ENCODE results near the gene PCDHGA7.
"Not testable (repeated sequence)": the region's sequence is repeated elsewhere in the genome, so short reads cannot be mapped to it uniquely, and the experiment has no call there.

PCDHGA7 gene

DNA sequence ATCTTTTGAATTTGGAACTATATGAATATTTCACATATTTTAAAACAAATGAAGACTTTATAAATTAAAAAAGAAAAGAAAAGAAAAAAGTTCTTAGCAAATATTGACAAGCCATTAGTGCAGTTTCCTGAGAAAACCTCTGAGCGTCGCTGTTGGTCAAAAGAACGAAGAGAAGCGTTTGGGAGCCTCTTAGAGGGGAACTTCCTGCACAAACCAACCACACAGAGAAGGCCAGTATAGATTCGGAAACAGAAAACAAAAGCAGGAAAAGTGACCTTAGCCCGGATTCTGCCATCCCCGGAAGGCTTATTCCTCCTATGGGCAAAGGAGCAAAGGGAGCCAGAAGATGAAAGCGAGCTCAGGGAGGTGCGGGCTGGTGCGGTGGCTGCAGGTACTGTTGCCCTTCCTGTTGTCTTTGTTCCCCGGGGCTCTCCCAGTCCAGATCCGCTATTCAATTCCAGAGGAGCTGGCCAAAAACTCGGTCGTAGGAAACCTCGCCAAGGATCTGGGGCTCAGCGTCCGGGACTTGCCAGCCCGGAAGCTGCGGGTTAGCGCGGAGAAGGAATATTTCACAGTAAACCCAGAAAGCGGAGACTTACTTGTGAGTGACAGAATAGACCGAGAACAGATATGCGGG, 22.6 kb upstream of the PCDHGA7 start, which contains the start of gene PCDHGB2:
Gene PCDHGB2, plus strand, starts transcription at position 205 of the 637 bp plus-strand sequence. Its CDS starts 142 bp downstream, at position 347.
- ATAC-seq, result no peak
- Mint-ChIP-seq H3K27ac (peak within 1 kb of the TSS; percentile 65), H3K4me3 (peak within 1 kb of the TSS; percentile 82), H3K36me3 (peaks cover 8% of the 10 kb centered on the region), H3K27me3 (peaks cover 82% of the 10 kb centered on the region), H3K4me1 (peaks cover 9% of the 10 kb centered on the region), H3K9me3 (peaks cover 17% of the 10 kb centered on the region)

DNA sequence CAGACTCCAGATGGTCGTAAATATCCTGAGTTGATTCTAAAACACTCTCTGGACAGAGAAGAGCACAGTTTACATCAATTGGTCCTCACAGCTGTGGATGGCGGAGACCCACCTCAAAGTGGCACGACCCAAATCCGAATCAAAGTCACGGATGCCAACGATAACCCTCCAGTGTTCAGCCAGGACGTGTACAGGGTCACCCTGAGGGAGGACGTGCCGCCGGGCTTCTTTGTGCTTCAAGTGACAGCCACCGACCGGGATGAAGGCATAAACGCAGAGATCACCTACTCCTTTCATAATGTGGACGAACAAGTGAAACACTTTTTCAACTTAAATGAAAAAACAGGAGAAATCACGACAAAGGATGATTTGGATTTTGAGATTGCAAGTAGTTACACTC, 21.9 kb upstream of the PCDHGA7 start:
- Mint-ChIP-seq H3K27me3 (peaks cover 82% of the 10 kb centered on the region), H3K9me3 (peaks cover 17% of the 10 kb centered on the region), H3K4me1 (peaks cover 9% of the 10 kb centered on the region), H3K4me3 (no peak overlapping the region), H3K27ac (no peak overlapping the region), H3K36me3 (peaks cover 8% of the 10 kb centered on the region)
- ATAC-seq, result no peak

- peaks cover 17% of the 10 kb centered on the region for H3K9me3 Mint-ChIP-seq
- peaks cover 73% of the 10 kb centered on the region for H3K27me3 Mint-ChIP-seq
- H3K27ac Mint-ChIP-seq, result no peak overlapping the region
- peaks cover 8% of the 10 kb centered on the region for H3K36me3 Mint-ChIP-seq
- peak overlapping the region; percentile 15 for H3K4me3 Mint-ChIP-seq
- peaks cover 9% of the 10 kb centered on the region for H3K4me1 Mint-ChIP-seq
- no peak for ATAC-seq
Measured at GRCh38 chr5:141362719-141363118, 19.8 kb upstream of the PCDHGA7 start.

- Mint-ChIP-seq H3K36me3 (peaks cover 8% of the 10 kb centered on the region), H3K4me3 (no peak within 1 kb of the TSS), H3K9me3 (peaks cover 15% of the 10 kb centered on the region), H3K27ac (no peak within 1 kb of the TSS), H3K4me1 (peaks cover 9% of the 10 kb centered on the region), H3K27me3 (peaks cover 62% of the 10 kb centered on the region)
- no peak for ATAC-seq
Measured at GRCh38 chr5:141363952-141364660, 18.4 kb upstream of the PCDHGA7 start, which contains the start of gene PCDHGA5. Gene PCDHGA5, plus strand, starts transcription at chr5:141364162. Its CDS starts 169 bp downstream, at chr5:141364331.

GRCh38 chr5:141366016-141366896, 16.3 kb upstream of the PCDHGA7 start:
- H3K4me3 Mint-ChIP-seq, result no peak overlapping the region
- peaks cover 15% of the 10 kb centered on the region for H3K4me1 Mint-ChIP-seq
- peaks cover 61% of the 10 kb centered on the region for H3K27me3 Mint-ChIP-seq
- H3K36me3 Mint-ChIP-seq, result peaks cover 14% of the 10 kb centered on the region
- peaks cover 14% of the 10 kb centered on the region for H3K9me3 Mint-ChIP-seq
- H3K27ac Mint-ChIP-seq, result no peak overlapping the region
- ATAC-seq, result no peak

GRCh38 chr5:141369994-141370848, 12.3 kb upstream of the PCDHGA7 start, which contains the start of gene PCDHGB3:
Gene PCDHGB3, plus strand, starts transcription at chr5:141370242. Its CDS starts 153 bp downstream, at chr5:141370395.
- Mint-ChIP-seq H3K36me3 (peaks cover 11% of the 10 kb centered on the region), H3K27me3 (peaks cover 34% of the 10 kb centered on the region), H3K27ac (peak within 1 kb of the TSS; percentile 83), H3K4me1 (peaks cover 6% of the 10 kb centered on the region), H3K4me3 (peak within 1 kb of the TSS; percentile 90), H3K9me3 (peaks cover 3% of the 10 kb centered on the region)
- ATAC-seq, result peak; percentile 77

- peaks cover 16% of the 10 kb centered on the region for H3K36me3 Mint-ChIP-seq
- H3K4me1 Mint-ChIP-seq, result peaks cover 6% of the 10 kb centered on the region
- H3K4me3 Mint-ChIP-seq, result no peak overlapping the region
- H3K27me3 Mint-ChIP-seq, result peaks cover 19% of the 10 kb centered on the region
- H3K9me3 Mint-ChIP-seq, result peaks cover 3% of the 10 kb centered on the region
- no peak overlapping the region for H3K27ac Mint-ChIP-seq
- ATAC-seq, result no peak
Measured at GRCh38 chr5:141371572-141372475, 10.7 kb upstream of the PCDHGA7 start.

- ATAC-seq, result no peak
- Mint-ChIP-seq H3K36me3 (peaks cover 16% of the 10 kb centered on the region), H3K27ac (no peak within 1 kb of the TSS), H3K4me1 (peaks cover 6% of the 10 kb centered on the region), H3K27me3 (peaks cover 19% of the 10 kb centered on the region), H3K4me3 (no peak within 1 kb of the TSS), H3K9me3 (peaks cover 3% of the 10 kb centered on the region)
Measured at GRCh38 chr5:141373673-141374317, 8.7 kb upstream of the PCDHGA7 start, which contains the start of gene PCDHGA6. Gene PCDHGA6, plus strand, starts transcription at chr5:141373891. Its CDS starts 193 bp downstream, at chr5:141374084.

- H3K36me3 Mint-ChIP-seq, result peaks cover 16% of the 10 kb centered on the region
- ATAC-seq, result no peak
- peaks cover 3% of the 10 kb centered on the region for H3K9me3 Mint-ChIP-seq
- H3K4me3 Mint-ChIP-seq, result no peak overlapping the region
- peaks cover 6% of the 10 kb centered on the region for H3K4me1 Mint-ChIP-seq
- peaks cover 19% of the 10 kb centered on the region for H3K27me3 Mint-ChIP-seq
- no peak overlapping the region for H3K27ac Mint-ChIP-seq
Measured at GRCh38 chr5:141374627-141375026, 7.9 kb upstream of the PCDHGA7 start.

GRCh38 chr5:141375444-141376155, 6.9 kb upstream of the PCDHGA7 start:
- H3K4me3 Mint-ChIP-seq, H3K9me3 Mint-ChIP-seq, H3K4me1 Mint-ChIP-seq, H3K27me3 Mint-ChIP-seq, ATAC-seq, H3K27ac Mint-ChIP-seq: not testable (repeated sequence)
- peaks cover 11% of the 10 kb centered on the region for H3K36me3 Mint-ChIP-seq

DNA sequence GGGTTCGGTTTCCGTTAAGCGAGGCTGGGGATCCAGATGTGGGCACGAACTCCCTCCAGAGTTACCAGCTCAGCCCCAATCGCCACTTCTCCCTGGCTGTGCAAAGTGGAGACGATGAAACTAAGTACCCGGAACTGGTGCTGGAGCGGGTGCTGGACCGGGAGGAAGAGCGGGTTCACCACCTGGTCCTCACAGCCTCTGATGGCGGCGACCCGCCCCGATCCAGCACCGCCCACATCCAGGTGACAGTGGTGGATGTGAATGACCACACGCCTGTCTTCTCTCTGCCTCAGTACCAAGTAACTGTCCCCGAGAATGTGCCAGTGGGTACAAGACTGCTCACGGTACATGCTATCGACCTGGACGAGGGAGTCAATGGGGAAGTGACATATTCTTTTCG, 803 bp downstream of the PCDHGA7 start:
- Mint-ChIP-seq H3K9me3 (peaks cover under 1% of the 10 kb centered on the region), H3K4me1 (peaks cover 4% of the 10 kb centered on the region), H3K36me3 (peaks cover 5% of the 10 kb centered on the region), H3K4me3 (no peak overlapping the region), H3K27me3 (peaks cover 47% of the 10 kb centered on the region), H3K27ac (peak overlapping the region; percentile 70)
- no peak for ATAC-seq

DNA sequence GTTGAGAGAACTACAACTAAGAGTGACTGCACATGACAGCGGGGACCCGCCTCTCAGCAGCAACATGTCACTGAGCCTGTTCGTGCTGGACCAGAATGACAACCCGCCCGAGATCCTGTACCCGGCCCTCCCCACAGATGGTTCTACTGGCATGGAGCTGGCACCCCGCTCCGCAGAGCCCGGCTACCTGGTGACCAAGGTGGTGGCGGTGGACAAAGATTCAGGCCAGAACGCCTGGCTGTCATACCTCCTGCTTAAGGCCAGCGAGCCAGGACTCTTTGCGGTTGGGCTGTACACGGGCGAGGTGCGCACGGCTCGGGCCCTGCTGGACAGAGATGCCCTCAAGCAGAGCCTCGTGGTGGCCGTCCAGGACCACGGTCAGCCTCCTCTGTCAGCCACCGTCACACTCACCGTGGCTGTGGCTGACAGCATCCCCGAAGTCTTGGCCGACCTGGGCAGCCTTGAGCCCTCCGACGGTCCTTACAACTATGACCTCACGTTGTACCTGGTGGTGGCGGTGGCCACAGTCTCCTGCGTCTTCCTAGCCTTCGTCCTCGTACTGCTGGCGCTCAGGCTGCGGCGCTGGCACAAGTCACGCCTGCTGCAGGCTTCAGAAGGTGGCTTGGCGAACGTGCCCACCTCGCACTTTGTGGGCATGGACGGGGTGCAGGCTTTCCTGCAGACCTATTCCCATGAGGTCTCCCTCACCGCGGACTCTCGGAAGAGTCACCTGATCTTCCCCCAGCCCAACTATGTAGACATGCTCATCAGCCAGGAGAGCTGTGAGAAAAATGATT, 2.1 kb downstream of the PCDHGA7 start:
- peaks cover 60% of the 10 kb centered on the region for H3K27me3 Mint-ChIP-seq
- peaks cover 5% of the 10 kb centered on the region for H3K36me3 Mint-ChIP-seq
- no peak overlapping the region for H3K27ac Mint-ChIP-seq
- peaks cover 4% of the 10 kb centered on the region for H3K4me1 Mint-ChIP-seq
- H3K9me3 Mint-ChIP-seq, result peaks cover 6% of the 10 kb centered on the region
- H3K4me3 Mint-ChIP-seq, result no peak overlapping the region
- no peak for ATAC-seq
